ENCODE measurements around the gene LPXN. TPM values are rescaled to one million over a fixed set of nuclear protein-coding genes. Genes with fewer than 3 reads are reported as not detected.

The LPXN gene
- total and polyA plus RNA-seq, 12 donors, result 1.8 to 13.9 (median 4.7) TPM

DNA sequence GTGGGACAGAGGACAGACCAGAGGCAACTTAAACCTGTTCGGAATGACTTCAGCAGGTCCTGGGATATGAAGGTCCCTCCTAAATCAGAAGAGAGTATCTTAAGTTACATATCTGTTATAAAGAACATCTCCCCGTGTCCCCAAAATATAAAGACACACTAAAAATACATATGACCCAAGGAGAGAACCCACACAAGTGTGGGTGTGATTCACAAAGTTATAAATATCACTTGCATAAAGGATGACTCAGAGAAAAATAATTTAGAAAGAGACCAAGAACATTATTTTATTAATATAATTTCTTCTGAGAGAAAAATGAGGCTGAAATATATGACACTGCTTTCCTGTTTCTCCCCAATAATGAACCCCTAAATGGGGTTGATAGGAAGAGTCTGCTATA, 82.0 kb downstream of the LPXN start:
- intact Hi-C loops (cut with DNase I), result no loop called here
- 66 to 67% methylated on average over 2 of the region's 2 CpGs for WGBS, 2 donors
- Histone ChIP-seq H3K9me3 (no peaks in the 10 kb centered on the region), H3K4me1 (peaks cover 0 to 8% (median 0%) of the 10 kb centered on the region in 9 donors), H3K27me3 (no peaks in the 10 kb centered on the region), H3K4me3 (no peak overlapping the region), H3K27ac (no peak overlapping the region), H3K36me3 (no peaks in the 10 kb centered on the region)
- DNase-seq (no peak), ATAC-seq (peak in 1 of 8 donors; percentile 55)
- TF ChIP-seq CTCF (IDR thresholded peaks at IDR 0.05), result no peak

DNA sequence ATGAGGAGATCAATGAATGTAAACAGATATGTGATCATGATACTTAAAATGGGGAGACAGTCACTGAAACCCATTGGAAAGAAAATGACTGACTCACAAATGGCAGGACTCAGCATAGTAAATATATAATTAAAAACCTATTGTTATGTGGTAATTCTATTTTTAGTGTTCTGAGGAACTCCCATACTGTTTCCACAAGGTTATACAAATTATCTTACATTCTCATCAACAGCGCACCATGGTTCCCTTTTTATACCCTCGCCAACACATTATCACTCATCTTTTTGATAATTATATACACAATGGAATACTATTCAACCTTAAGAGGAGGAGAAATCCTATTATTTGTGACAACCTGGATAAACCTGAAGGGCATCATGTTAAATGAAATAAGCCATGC, 84.8 kb downstream of the LPXN start:
- intact Hi-C loops (cut with DNase I), result no loop called here
- WGBS, 2 donors, result 56 to 73% methylated on average over 2 of the region's 2 CpGs
- H3K4me3 ChIP-seq, result no peak overlapping the region
- H3K27me3 ChIP-seq, result no peaks in the 10 kb centered on the region
- H3K4me1 ChIP-seq, result peaks cover 0 to 6% (median 0%) of the 10 kb centered on the region in 9 donors
- TF ChIP-seq CTCF (IDR thresholded peaks at IDR 0.05), result no peak
- no peaks in the 10 kb centered on the region for H3K9me3 ChIP-seq
- ATAC-seq, result no peak
- H3K27ac ChIP-seq, result no peak overlapping the region
- DNase-seq, result no peak
- no peaks in the 10 kb centered on the region for H3K36me3 ChIP-seq

DNA sequence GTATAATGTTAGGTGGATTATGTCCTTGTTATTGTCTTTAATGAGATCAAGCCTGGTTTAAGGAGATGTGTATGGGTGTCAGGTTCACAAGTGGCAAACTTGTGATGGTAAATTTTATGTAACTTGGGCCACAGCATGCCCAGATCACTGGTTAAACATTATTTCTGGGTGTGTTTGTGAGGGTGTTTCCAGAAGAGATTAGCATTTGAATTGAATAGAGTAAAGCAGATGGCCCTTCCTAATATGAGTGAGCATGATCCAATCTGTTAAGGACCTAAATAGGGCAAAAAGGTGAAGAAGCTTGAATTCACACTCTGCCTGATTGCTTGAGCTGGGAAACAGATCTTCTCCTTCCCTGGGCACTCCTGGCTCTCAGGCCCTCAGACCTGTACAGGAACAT, 88.5 kb downstream of the LPXN start:
- no peak for ATAC-seq
- Histone ChIP-seq H3K4me1 (no peaks in the 10 kb centered on the region), H3K4me3 (no peak overlapping the region), H3K36me3 (no peaks in the 10 kb centered on the region), H3K27me3 (peaks cover 0 to 4% (median 0%) of the 10 kb centered on the region in 7 donors), H3K9me3 (no peaks in the 10 kb centered on the region), H3K27ac (no peak overlapping the region)
- intact Hi-C loops (cut with DNase I), result no loop called here
- no peak for DNase-seq
- TF ChIP-seq CTCF (IDR thresholded peaks at IDR 0.05), result no peak

GRCh38 chr11:58485961-58486360, 89.7 kb downstream of the LPXN start:
- ATAC-seq (no peak), DNase-seq (no peak)
- Histone ChIP-seq H3K9me3 (no peaks in the 10 kb centered on the region), H3K36me3 (no peaks in the 10 kb centered on the region), H3K4me3 (no peak overlapping the region), H3K27ac (no peak overlapping the region), H3K27me3 (peaks cover 0 to 4% (median 0%) of the 10 kb centered on the region in 7 donors), H3K4me1 (no peaks in the 10 kb centered on the region)
- no peak for TF ChIP-seq CTCF (IDR thresholded peaks at IDR 0.05)
- intact Hi-C loops (cut with DNase I), result no loop called here
- 91 to 94% methylated on average over 1 of the region's 1 CpG for WGBS, 2 donors

Other genes with a start within 250 kb of the LPXN start
- not detected for gene OR5B17, start 216.8 kb downstream of the LPXN start, total RNA-seq
- not detected for gene OR5B17, start 216.8 kb downstream of the LPXN start, polyA plus RNA-seq
- not detected for gene OR5B3, start 169.0 kb downstream of the LPXN start, total RNA-seq
- gene OR5B3, start 169.0 kb downstream of the LPXN start, polyA plus RNA-seq, result not detected
- gene OR5B2, start 147.7 kb downstream of the LPXN start, total RNA-seq, result not detected
- gene OR5B2, start 147.7 kb downstream of the LPXN start, polyA plus RNA-seq, result not detected
- not detected for gene OR5B12, start 133.6 kb downstream of the LPXN start, total RNA-seq
- not detected for gene OR5B12, start 133.6 kb downstream of the LPXN start, polyA plus RNA-seq
- not detected for gene OR5B21, start 67.8 kb downstream of the LPXN start, total RNA-seq
- gene OR5B21, start 67.8 kb downstream of the LPXN start, polyA plus RNA-seq, result not detected
- gene ZFP91, start 3.2 kb upstream of the LPXN start, total RNA-seq, result 10 to 100 TPM; 53.9 to 69.7 (median 61.5) TPM
- gene ZFP91, start 3.2 kb upstream of the LPXN start, polyA plus RNA-seq, result 10 to 100 TPM; 11.4 to 15.9 TPM
- 1 to 10 TPM in 8 of 10 donors, under 1 TPM in 2; 0.53 to 1.6 (median 1.2) TPM for gene CNTF, start 46.8 kb upstream of the LPXN start, total RNA-seq
- under 1 TPM; 0.15 to 0.23 TPM for gene CNTF, start 46.8 kb upstream of the LPXN start, polyA plus RNA-seq
- gene GLYAT, start 156.1 kb upstream of the LPXN start, total RNA-seq, result under 1 TPM in 4 of 10 donors, not detected in 6; 0.22 to 0.79 (median 0.50) TPM
- under 1 TPM in 1 of 2 donors, not detected in 1; 0.29 TPM for gene GLYAT, start 156.1 kb upstream of the LPXN start, polyA plus RNA-seq

Data from heart right ventricle (tissue), 16 donors.